Measurements from ENCODE around the gene SHH.

Gene SHH

GRCh38 chr7:155788616-155789000 lies 23.7 kb downstream of the SHH start:
- Histone ChIP-seq H3K36me3 (ENCODE audit: control insufficient read depth in 2 of 2, insufficient read depth in 1 of 2, low read length in 2 of 2) (peaks cover 0 to 9% of the 10 kb centered on the region in 2 experiments; a peak in 1 of 3 replicates), H3K4me3 (ENCODE audit: low read depth, low read length) (no peak overlapping the region), H3K9me3 (ENCODE audit: control insufficient read depth, insufficient read depth, low read depth, low read length) (no peaks in the 10 kb centered on the region), H3K27ac (ENCODE audit: extremely low read depth, low read depth, low read length) (no peak overlapping the region), H3K4me1 (ENCODE audit: control insufficient read depth, insufficient read depth, low read length) (no peaks in the 10 kb centered on the region)
- TF ChIP-seq ZBTB21 (tag by site-specific recombination; IDR thresholded peaks at IDR 0.05) (no peak), BCL11B (tag by site-specific recombination; IDR thresholded peaks at IDR 0.05; ENCODE audit: low read depth) (no peak), ZNF843 (tag by site-specific recombination; IDR thresholded peaks at IDR 0.05) (no peak), ZNF146 (tag by site-specific recombination; IDR thresholded peaks at IDR 0.05) (no peak)
- CTCF ChIA-PET = no interaction called here
- POLR2A ChIA-PET = no interaction called here

GRCh38 chr7:155787171-155787851 lies 25.0 kb downstream of the SHH start:
- ChIA-PET CTCF (interaction anchor here (0.5 to 0.7 kb wide), 4 partner anchors 298 to 644 kb away, joined by 3 to 5 read pairs (median 4); no protein-coding TSS in a partner anchor), POLR2A (interaction anchor here (0.6 to 0.7 kb wide), 2 partner anchors 885 to 975 kb away, joined by 4 to 7 read pairs; no protein-coding TSS in a partner anchor)
- H3K27ac ChIP-seq (ENCODE audit: extremely low read depth, low read depth, low read length) = no peak overlapping the region
- TF ChIP-seq OVOL3 (tag by site-specific recombination; IDR thresholded peaks at IDR 0.05) (no peak), ZFP41 (tag by site-specific recombination; IDR thresholded peaks at IDR 0.05; ENCODE audit: borderline replicate concordance) (no peak), ZNF792 (tag by site-specific recombination; IDR thresholded peaks at IDR 0.05) (no peak), ZSCAN16 (tag by site-specific recombination; IDR thresholded peaks at IDR 0.05) (no peak), KLF7 (tag by site-specific recombination; IDR thresholded peaks at IDR 0.05; ENCODE audit: borderline replicate concordance) (no peak), ZNF623 (tag by site-specific recombination; IDR thresholded peaks at IDR 0.05) (no peak), ZNF549 (tag by site-specific recombination; IDR thresholded peaks at IDR 0.05) (no peak), ZNF280D (tag by site-specific recombination; IDR thresholded peaks at IDR 0.05) (no peak), ATF2 (tag by site-specific recombination; IDR thresholded peaks at IDR 0.05; ENCODE audit: low read depth) (no peak), ZNF561 (tag by site-specific recombination; IDR thresholded peaks at IDR 0.05; ENCODE audit: borderline replicate concordance) (no peak), ZSCAN18 (tag by site-specific recombination; IDR thresholded peaks at IDR 0.05) (no peak), ZSCAN30 (tag by site-specific recombination; IDR thresholded peaks at IDR 0.05) (no peak), ZNF416 (tag by site-specific recombination; IDR thresholded peaks at IDR 0.05) (no peak), ZEB2 (tag by site-specific recombination; IDR thresholded peaks at IDR 0.05) (no peak), ZNF473 (tag by site-specific recombination; IDR thresholded peaks at IDR 0.05) (no peak), ZNF629 (tag by site-specific recombination; IDR thresholded peaks at IDR 0.05) (no peak), BCL11A (tag by site-specific recombination; IDR thresholded peaks at IDR 0.05; ENCODE audit: low read depth) (no peak), ZNF571 (tag by site-specific recombination; IDR thresholded peaks at IDR 0.05) (no peak), ZNF18 (tag by site-specific recombination; IDR thresholded peaks at IDR 0.05) (no peak)
- no peaks in the 10 kb centered on the region for H3K9me3 ChIP-seq (ENCODE audit: control insufficient read depth, insufficient read depth, low read depth, low read length)
- peaks cover 0 to 22% of the 10 kb centered on the region in 2 experiments; a peak in 1 of 3 replicates for H3K36me3 ChIP-seq (ENCODE audit: control insufficient read depth in 2 of 2, insufficient read depth in 1 of 2, low read length in 2 of 2)
- H3K4me1 ChIP-seq (ENCODE audit: control insufficient read depth, insufficient read depth, low read length) = no peaks in the 10 kb centered on the region
- H3K4me3 ChIP-seq (ENCODE audit: low read depth, low read length) = peak overlapping the region; percentile 36
